GM19238 (cell line): Measurements from ENCODE around the gene ECHDC3.
"Not testable (repeated sequence)": the region's sequence is repeated elsewhere in the genome, so short reads cannot be mapped to it uniquely, and the experiment has no call there.

ENCODE experiments used
- DNase-seq: peaks from one replicate; pipeline ENCODE4 v3.0.0; 2011; ENCODE audit warnings: low spot score; ENCODE audit not compliant: insufficient read length

Gene ECHDC3

DNA sequence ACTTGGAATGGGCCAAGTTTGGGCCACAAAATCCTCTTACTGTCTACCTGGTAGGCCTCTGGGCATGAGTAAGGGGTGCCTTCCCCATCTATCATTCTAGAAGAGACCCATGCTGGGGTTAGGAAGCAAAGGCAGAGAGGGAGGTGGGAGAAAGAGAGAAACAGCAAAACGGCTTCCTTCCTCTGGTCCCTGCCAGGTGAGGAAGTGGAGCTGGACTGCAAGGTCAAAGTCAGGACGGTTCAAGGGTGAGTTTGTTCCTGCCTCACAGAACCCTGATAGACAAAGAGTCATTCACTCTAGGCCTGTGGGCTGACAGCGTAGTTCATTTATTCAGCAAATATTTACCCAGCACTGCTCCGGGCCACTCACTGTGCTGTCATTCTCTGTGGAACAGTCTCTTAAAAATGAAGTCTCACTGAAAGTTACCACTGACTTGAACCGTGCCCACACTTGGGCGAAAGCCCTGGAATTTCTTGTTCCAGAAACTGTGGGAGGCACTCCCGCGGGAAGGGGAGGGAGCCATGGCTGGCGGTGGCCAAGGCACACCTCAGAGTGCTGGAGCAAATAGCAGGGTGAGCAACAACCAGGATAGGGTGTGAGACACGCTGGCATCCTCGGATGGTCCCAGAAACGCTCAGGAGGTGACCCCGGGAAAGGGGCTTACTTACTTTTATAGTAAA, 26.2 kb upstream of the ECHDC3 start:
- no peak for DNase-seq

DNA sequence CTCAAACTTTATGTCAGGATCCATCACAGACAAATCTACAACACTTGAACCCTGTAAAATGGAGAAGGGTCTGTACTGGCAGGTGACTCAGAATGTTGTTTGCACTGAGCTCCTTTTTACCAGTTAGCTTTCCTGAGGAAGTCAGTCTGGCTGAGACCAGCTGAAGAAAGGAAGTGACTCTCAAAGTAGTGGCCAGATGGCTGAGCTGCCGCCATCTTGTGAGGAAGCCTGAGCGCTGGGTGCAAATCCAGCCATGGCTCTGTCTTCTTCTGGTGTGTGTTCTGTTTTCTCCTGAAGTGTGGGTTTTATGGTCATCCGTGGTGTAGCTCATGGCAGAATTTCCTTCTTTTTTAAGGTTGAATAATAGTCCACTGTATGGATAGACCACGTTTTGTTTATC, 25.5 kb upstream of the ECHDC3 start:
- no peak for DNase-seq

DNA sequence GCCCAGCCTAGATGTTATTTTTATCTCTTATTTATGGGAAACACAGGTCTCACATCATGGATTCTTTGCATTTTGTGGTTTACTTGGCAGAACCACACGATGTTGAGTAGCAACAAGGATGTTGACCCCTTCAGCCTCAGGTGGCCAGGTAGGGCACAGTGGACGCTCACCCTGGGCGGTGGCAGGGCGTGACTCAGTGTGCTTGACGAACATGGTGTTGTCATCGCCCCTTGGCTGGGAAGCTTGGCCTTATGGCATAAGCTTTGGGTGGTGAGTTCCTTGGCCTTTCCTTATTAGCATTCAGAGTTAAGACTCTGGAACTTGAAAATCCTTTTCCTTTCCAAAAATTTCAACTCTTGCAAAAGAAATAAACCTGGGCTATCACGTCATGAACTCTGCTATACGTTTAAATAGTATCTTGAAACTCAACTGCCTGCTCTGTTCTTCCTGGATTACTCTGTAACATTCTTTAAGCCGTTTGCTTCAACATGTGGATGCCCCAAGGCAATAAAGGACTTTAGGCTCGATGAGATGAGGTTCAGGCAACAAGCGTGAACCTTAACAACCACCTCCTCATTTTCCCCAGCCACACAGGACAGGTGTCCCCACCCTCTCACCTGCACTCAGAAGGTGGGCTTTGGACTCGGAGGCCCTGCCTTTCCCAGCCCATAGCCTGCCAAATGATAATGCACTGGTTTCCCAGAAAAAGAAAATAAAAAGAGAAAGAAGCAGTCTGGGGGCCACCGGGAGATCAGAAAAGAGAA, 22.5 kb upstream of the ECHDC3 start:
- no peak for DNase-seq

DNA sequence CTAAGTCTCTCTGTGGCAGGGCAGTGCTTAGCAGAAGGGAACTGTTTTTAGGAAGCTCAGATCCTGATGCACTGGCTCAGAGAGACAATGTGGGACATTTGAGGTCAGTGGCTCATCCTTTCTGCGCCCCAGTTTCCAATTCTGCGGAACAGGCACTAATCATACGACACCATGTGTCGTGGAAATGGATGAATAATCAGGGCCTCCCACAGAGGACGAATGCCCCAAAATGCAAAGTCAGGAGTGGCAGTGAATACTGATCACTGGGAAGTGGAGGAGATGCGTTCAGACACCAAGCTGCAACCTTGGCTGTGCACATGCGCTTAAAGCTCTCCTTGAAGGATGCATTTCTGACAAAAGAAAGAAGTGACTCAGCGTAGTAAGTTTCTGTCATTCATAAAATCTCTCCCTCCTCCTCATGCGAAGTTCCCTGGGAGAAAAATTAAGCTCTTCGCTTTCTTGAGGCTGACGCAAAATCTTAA, 21.9 kb upstream of the ECHDC3 start:
- no peak for DNase-seq

DNA sequence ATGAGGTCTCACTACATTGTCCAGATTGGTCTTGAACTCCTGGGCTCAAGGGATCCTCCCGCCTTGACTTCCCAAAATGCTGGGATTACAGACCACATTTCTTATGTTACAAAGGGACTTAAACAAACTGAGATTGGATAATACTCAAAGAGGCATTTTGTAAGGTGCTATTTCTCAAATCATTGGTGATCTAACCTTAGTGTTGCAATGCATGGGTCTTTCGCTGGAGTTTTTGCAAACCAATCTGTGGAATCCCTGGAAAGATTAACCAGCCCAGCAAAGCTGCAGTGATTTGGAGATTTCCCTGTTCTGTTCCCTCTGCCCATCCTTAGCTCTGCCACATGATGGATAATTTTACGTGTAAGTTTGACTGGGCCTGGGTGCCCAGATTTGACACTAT, 20.4 kb upstream of the ECHDC3 start:
- no peak for DNase-seq

DNA sequence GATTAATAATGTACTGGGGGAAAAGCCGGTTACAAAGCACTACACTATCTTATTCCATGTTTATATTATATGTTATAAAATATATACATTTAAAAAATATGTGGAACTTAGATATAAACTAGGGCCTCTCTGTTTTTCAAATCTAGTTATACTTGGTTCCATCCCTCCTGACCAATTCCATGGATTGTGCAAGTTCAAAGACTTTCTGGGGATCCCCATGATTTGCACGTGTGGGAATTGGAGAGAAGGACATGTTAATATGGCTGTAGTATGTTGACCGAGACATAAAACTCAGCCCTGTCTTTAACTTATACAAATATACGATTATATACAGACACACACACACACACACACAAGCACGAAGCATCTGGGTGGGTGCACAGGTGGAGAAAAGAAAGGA, 18.8 kb upstream of the ECHDC3 start:
- DNase-seq = no peak

DNA sequence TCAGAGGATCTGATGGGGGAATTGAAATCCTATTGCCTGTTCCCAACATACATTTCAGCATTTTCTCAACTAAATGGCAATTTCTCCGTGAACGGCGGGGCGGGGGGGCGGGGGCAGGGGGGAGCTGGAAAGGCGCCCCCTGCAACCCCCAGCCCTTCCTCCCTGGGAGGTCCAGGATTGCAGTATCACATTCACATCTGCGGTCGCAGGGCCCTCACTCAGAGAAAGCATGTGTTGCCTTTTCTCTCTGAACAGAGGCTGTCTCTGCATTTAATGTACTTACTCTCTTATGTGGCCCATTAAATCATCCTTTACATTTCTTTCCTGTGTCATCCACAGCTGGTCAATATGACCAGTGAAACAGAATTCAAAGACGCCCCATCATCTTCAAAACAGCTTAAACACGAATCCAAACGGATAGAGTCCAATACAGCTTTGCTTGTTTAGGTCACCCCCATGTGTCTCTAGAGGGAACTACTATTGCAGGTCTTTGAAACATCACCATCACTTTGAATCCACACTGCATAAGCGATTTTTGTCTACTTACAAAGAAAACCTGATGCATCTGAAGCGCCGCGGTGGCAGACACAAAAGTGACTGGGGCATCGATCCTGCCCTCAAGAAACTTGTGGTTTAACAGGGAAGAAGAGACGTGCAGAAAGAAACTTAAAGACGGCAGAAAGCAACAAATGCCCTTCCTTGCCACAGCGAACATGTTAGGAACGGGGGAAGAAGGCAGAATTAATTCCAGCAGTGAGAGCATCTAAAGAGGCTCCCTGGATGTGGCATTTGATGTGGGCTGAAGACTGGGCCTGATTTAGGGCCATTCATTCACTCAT, 17.0 kb upstream of the ECHDC3 start:
- peak; percentile 56 for DNase-seq

DNA sequence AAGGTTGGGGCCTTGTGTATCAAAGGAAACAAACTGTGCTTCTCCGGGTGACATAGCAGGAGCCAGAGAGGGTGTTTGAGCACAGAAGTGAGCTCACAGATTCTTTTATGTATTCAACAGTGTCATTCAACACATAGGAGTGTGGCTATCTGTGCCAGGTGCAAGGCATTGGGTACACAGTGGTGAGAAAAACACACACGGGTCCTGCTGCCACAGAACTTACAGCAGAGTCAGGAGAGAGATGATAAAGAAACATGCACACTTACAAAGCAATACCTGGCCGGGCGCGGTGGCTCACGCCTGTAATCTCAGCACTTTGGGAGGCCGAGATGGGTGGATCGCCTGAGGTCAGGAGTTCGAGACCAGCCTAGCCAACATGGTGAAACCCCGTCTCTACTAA, 16.3 kb upstream of the ECHDC3 start:
- no peak for DNase-seq

DNA sequence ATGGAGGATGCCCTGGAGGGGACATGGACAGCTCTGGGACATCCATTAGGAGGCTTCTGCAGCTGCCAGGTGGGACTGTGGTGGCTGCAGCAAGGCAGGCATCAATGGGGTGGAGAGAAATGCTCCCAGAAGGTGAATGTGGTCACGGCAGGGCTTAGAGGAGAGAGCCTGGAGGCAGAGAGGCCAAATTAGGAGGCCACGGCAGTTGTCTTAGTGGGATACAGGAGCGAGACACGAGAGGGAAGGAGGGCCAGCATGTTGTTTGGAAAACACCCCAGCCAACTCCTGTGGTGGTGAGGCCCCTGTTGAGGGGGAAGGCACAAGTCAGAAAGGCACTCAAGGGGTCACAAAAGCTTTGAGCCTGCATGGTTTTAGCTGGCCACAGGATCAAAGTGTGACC, 14.6 kb upstream of the ECHDC3 start:
- no peak for DNase-seq

DNA sequence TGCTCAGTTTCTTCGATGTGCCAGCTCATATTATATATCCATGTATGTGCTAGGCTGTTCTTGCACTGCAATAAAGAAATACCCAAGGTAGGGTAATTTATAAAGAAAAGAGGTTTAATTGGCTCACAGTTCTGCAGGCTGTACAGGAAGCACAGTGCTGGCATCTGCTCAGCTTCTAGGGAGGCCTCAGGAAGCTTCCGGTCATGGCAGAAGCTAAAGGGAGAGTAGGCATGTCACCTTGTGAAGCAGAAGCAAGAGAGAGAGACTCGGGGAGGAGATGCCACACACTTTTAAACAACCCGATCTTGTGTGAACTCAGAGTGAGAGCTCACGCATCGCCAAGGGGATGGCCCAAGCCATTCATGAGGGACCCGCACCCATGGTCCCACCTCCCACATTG, 13.8 kb upstream of the ECHDC3 start:
- no peak for DNase-seq

DNA sequence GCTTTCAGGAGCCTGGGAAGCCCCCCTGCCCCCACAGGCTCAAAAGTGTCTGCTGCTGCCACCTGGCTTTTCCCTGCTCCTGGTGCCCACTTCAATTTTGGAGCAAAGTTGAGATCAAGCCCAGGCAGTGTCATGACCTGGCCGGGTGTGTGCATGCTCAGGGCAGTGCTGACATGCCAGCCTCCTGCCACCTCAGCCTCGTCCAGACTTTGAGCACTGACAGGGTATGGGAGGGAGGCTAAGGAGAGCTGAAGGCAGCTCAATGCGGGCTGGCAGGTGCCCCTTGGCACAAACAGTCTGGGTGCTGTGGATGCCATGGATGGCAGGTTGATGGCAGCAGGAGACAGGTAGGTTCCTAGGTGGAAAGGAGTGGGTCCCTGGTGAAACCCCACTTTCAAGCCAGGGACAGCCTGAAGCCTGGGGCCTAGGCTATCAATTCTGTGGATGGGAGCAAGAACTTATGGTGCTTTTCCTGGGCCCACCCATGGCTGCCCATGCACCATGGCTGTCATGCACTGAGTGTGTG, 12.3 kb upstream of the ECHDC3 start:
- no peak for DNase-seq

DNA sequence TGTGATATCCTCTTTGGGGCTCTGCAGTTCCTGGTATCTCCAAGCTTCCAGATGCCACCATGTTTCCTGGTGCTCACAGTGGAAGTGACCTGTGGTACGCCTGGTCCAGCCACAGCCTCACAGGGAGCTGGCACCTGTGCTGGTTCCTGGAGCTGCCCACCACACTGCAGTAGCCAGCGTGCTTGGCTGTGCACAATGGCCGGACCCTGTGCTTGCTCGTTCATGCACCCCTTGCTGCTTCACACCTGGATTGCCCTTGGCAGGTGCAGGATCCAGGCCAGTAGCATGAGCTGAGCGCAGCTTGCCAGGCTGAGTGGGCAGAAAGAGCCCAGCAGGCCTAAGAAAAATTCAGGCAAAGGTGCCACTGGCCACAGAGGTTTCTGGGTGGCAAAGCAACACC, 11.4 kb upstream of the ECHDC3 start:
- DNase-seq = no peak

DNA sequence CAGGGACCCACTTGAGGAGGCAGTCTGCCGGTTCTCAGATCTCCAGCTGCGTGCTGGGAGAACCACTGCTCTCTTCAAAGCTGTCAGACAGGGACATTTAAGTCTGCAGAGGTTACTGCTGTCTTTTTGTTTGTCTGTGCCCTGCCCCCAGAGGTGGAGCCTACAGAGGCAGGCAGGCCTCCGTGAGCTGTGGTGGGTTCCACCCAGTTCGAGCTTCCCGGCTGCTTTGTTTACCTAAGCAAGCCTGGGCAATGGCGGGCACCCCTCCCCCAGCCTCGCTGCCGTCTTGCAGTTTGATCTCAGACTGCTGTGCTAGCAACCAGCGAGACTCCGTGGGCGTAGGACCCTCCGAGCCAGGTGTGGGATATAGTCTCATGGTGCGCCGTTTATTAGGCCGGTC, 5.4 kb upstream of the ECHDC3 start:
- not testable (repeated sequence) for DNase-seq

DNA sequence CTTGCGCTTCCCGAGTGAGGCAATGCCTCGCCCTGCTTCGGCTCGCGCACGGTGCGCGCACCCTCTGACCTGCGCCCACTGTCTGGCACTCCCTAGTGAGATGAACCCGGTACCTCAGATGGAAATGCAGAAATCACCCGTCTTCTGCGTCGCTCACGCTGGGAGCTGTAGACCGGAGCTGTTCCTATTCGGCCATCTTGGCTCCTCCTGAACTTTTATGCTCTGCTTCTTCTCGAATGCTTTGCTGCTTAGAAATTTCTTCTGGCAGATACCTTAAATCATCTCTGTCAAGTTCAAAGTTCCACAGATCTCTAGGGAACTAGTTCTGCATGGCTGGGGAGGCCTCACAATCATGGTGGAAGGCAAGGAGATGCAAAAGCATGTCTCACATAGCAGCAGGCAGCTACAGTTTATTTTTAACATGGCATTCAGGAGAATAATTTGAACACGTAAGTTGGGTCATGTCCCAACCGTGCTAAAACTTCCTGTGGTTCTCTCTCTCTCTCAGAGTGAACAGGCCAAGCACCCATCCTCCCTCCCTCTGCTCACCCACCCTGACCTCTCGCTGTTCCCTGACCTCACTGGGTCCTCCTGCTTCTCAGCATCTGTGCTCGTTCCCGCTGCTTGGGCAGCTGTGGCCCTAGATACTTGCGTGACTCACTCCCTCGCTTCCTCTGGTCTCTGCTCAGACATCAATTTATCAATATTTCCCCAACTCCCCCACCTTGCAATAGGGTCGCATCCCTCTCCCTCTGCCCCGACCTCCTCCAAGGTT, 4.7 kb upstream of the ECHDC3 start:
- not testable (repeated sequence) for DNase-seq

DNA sequence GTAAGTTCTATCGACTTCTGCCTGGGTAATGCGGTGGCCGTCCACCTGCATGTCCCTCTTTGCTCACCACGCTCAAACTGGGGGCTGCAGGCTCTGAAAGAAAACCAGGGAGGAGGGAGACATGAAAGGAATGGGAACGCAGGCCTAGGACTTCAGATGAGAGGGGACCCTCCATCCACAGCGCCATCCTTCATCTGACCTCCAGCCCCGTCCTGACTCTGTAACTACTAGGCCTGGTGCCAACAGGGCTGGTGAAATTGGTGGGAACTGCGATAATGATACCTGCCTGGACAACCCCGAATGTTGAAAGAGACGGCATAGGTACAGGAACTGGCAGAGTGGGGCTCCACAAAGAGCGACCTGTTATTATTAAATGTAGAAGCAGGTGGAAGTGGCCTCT, 1.3 kb upstream of the ECHDC3 start:
- no peak for DNase-seq

DNA sequence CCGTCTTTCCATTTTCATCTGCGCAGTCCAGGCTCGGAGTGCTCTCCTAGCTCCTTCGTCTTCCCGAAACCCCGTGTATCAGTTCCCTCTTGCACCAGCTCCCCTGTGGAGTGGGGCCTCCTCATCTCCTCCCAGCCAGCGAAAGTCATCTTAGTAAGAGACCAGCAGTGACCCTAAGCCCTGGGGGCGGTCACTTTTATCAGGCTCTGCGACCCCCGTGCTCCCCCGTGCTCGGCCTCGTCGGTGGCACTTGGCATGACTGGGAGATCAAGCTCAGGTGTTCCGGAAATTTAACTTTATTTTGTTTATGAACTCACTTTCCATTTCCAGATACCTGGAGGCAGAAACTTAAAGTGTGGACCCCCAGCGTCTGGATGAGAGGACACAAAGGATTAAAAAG, 574 bp upstream of the ECHDC3 start:
- no peak for DNase-seq

DNA sequence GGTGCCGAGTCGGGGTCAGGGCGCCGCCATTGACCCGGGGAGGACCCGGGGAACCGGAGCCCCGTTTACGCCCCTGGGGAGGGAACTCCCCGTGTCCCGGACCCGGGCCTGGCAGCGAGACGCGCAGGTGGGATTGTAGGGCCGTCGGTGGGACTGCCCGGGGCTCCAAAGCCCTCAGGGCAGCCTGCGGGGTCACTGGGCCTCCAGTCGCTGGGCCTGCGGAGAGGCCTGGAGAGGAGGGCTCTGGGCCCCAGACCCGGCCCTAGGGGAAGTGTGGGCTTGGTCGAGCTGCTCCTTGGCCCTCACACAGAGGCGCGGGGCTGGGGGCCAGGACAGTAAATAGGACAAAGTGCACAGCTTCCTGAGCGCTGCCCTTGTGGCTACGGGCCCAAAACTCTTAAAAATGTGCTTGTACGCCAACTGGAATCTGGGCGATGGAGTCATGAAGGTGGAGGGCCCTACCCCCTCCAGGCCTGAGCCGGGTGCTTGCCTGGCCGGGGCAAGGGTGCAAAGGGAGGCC, 657 bp downstream of the ECHDC3 start:
- peak; percentile 22 for DNase-seq

DNA sequence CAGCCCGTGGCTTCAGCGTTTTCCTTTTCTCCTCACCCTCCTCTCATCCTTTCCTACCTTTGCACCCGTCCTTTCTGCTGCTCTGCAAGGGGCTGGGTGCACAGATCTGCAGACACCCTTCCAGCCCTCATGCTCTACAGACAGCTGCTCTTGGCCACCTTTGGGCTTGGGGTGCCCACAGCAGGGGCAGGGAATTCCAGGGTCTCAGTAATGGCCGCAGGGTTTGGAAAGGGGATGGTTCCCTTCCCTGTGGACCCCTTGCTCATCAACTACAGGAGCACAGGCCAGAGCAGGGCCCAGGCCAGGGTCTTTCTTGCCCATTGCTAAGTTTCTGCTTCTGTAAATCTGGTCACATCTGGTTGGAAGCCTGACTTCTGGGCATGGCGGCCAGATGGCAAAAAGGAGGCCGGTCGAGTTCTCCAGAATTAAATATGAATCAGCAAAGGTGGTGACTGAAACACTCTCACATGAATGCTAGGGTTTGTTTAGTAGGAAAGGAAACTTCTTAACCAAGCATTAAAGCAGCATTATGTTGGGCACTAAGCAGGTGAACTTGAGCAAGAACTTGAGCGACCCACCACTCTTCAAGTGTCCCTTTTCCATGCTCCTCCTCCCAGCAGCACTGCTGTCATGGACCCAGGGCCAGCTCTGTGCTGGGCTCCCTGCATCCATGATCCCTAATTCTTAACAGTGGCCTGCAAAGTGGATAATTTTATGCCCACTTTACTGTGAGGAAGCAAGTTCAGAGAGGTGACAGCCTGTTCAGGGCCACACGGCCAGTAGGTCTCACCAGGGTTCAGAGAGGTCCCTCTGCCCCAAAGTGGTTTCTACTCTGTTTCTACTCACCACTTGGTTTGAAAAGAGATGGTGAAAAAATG, 1.5 kb downstream of the ECHDC3 start:
- no peak for DNase-seq

DNA sequence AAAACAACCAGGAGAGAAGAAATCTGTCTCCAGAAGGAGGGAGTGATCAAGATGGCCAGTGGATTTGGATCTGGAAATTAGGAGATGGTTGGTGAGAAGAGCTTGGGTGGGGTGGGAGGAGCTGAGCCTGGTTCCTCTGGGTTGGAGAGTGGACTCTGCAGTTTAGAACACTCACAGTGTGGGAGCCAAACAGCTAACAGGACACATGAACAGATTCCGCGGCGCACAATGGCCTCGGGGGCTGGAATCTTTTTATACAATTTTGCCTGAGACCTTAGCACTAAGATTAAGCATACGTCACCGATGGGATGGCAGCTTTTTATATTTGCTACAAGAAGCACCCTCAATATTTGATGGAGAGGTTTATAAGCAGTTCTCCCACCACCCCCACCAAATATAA, 2.9 kb downstream of the ECHDC3 start:
- DNase-seq = no peak
